Retinal pigment epithelial cell (primary cell): Measurements from ENCODE around the gene CYP17A1.
"Not testable (repeated sequence)": the region's sequence is repeated elsewhere in the genome, so short reads cannot be mapped to it uniquely, and the experiment has no call there.

ENCODE experiments used
- DNase-seq: peaks from one replicate; pipeline ENCODE4 v3.0.0-alpha.2; 2010; ENCODE audit warnings: low read depth
- H3K4me3 ChIP-seq: 2 replicates; pipeline ENCODE4 v1.5.1; 2011; ENCODE audit warnings: mild to moderate bottlenecking, low read length, control low read depth, moderate library complexity
- TF ChIP-seq, protein P1 (sequence below): conservative IDR thresholded peaks from 2 replicates; pipeline ENCODE4 v1.5.1; 2011; ENCODE audit warnings: low read depth, low read length, control low read depth, inconsistent platforms

The CYP17A1 gene

GRCh38 chr10:102832987-102833386 is 4.2 kb downstream of the CYP17A1 start:
- TF ChIP-seq, protein P1, sequence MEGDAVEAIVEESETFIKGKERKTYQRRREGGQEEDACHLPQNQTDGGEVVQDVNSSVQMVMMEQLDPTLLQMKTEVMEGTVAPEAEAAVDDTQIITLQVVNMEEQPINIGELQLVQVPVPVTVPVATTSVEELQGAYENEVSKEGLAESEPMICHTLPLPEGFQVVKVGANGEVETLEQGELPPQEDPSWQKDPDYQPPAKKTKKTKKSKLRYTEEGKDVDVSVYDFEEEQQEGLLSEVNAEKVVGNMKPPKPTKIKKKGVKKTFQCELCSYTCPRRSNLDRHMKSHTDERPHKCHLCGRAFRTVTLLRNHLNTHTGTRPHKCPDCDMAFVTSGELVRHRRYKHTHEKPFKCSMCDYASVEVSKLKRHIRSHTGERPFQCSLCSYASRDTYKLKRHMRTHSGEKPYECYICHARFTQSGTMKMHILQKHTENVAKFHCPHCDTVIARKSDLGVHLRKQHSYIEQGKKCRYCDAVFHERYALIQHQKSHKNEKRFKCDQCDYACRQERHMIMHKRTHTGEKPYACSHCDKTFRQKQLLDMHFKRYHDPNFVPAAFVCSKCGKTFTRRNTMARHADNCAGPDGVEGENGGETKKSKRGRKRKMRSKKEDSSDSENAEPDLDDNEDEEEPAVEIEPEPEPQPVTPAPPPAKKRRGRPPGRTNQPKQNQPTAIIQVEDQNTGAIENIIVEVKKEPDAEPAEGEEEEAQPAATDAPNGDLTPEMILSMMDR, result no peak
- no peak overlapping the region for H3K4me3 ChIP-seq
- no peak for DNase-seq

- TF ChIP-seq, protein P1, result no peak
- H3K4me3 ChIP-seq, result no peak overlapping the region
- no peak for DNase-seq
Observed at GRCh38 chr10:102832248-102832647, 5.0 kb downstream of the CYP17A1 start.

DNA sequence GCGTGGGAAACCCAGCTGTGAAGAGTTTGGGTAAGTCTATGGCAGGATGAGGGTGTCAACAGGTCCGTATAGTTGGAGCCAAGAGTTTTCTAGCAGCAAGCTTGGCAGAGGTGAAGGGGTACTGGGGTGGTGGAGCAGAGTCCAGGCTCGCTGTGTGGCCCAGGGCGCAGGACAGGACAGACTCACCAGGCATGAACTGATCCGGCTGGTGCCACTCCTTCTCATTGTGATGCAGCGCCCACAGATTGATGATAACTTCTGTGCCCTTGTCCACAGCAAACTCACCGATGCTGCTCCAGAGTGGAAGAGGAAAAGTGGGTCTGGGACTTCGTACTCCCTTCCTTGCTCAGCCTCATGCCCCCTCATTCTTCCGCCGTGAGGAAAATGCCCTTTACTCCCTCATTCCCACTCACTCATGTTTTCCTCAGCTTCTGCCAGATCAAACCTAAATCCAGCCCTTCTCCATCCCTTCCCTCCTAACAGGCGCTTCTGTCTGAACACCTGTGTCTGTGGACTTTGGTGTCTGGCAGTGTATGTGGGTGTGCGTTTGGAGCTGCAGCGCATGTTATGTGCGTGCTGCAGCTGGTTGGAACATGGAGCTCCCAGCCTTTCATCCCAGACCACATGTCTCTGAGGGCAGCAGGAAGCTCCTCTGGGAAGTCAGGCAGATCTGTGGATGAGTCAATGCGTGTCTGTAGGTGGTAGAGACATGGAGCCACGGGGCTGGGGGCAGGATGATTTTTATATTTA is 5.7 kb downstream of the CYP17A1 start:
- DNase-seq, result no peak
- H3K4me3 ChIP-seq, result no peak overlapping the region
- TF ChIP-seq, protein P1, result no peak

DNA sequence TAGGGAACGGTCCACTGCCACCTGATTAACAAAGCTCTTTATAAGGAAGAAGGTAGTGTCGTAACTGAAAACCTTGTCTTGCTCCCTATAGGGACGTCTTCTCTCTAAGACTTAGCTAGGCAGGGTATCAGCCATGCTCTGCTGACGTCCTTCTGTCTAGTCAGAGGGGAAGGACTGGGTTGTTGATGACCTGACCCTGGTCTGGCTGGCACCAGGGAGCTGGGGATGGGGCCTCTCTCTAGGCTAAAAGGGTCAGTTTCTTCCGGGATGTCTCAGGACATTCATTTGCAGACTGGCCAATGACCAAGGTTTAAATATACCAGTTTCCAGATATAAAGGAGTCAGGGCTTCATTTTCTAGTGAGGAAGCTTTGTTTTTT is 9.6 kb downstream of the CYP17A1 start:
- DNase-seq, result no peak
- H3K4me3 ChIP-seq, result no peak overlapping the region
- TF ChIP-seq, protein P1, result no peak

DNA sequence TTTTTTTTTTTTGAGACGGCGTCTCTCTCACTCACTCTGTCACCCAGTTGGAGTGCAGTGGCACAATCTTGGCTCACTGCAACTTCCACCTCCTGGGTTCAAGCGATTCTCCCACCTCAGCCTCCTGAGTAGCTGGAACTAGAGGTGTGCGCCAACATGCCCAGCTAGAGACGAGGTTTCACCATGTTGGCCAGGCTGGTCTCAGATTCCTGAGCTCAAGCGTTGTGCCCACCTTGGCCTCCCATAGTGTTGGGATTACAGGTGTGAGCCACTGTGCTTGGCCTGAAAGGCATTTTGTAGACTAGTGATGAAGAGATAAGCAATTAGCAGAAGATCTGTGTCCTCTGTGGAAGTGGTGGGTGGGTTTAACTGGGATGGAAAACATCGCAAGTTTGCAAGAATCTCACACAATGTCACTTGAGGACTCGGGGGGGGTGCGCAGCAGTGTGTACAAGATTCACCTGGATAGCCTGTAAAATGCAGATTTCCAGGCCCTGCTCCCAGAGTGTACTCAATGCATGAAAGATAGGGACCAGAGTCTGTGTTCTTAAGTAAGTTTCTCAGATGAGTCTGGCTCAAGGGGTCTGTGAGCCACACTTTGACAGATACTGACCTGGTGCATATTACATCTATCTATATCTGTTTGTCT is 10.9 kb downstream of the CYP17A1 start:
- no peak overlapping the region for H3K4me3 ChIP-seq
- DNase-seq, result no peak
- TF ChIP-seq, protein P1, result no peak

DNA sequence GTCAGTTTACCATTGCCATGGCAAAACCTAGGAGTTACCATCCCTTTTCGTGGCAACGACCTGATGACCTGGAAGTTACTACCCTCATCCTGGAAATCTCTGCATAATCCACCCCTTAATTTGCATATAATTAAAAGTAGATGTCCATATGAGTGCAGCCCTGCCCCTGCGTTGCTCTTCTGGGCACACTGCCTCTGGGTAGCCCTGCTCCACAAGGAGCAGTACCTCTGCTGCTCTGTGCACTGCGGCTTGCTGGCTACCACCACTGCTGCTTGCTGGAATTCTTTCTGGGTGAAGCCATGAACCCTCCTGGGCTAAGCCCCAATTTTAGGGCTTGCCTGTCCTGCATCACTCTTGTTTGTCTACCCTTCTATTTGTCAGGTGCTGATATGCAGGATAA is 12.5 kb downstream of the CYP17A1 start:
- no peak overlapping the region for H3K4me3 ChIP-seq
- TF ChIP-seq, protein P1, result no peak
- DNase-seq, result no peak

- TF ChIP-seq, protein P1, result no peak
- no peak for DNase-seq
- H3K4me3 ChIP-seq, result no peak overlapping the region
Observed at GRCh38 chr10:102822222-102822621, 15.0 kb downstream of the CYP17A1 start.

GRCh38 chr10:102820008-102820407 is 17.2 kb downstream of the CYP17A1 start:
- not testable (repeated sequence) for DNase-seq, H3K4me3 ChIP-seq
